DND-41 (cell line): Measurements from ENCODE around the gene ALDH2.

Experiments
- CTCF ChIP-seq: IDR thresholded peaks from 2 replicates; pipeline ENCODE4 v1.5.1; 2012; ENCODE audit warnings: borderline replicate concordance, low read length, moderate library complexity, mild to moderate bottlenecking; ENCODE audit not compliant: poor library complexity, severe bottlenecking; ENCODE audit errors: extremely low read depth
- EZH2 ChIP-seq: IDR thresholded peaks from 3 replicates; pipeline ENCODE4 v1.6.1; 2012; ENCODE audit warnings: borderline replicate concordance, low read depth, mild to moderate bottlenecking, moderate library complexity, low read length, inconsistent platforms; ENCODE audit not compliant: severe bottlenecking

DNA sequence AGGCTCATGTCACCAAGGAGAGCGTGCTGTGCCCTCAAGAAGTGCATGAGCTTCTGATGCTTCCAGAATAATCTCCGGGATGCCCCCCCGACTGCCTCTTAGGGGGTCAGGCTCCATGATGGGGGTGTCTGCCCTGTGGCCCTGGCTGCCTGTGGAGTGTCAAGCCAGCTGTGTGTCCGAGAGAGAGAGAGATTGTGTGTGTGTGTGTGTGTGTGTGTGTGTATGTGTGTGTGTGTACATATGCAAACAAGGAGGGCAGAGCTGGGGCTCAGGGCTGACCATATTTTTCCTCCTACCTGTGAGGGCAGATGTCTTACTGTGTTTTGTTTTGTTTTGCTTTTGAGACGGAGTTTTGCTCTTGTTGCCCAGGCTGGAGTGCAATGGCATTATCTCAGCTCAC is 5.6 kb upstream of the ALDH2 start:
- no peak for TF ChIP-seq EZH2
- TF ChIP-seq CTCF = no peak
